HepG2 (cell line): ENCODE measurements around the gene DHRS13. TPM values are rescaled to one million over a fixed set of nuclear protein-coding genes. Genes with fewer than 3 reads are reported as not detected.

ENCODE experiments used
- ATAC-seq: fragments of 200-7000 bp; cut with Tn5 transposase; 3 replicates; pipeline ENCODE4 v1.9.1; 2020; ENCODE audit warnings: mild to moderate bottlenecking, moderate library complexity
- BruUV-seq: library from RNA; stranded (reverse); fragments of 400-500 nt; replicated peaks from 2 replicates; lab custom pipeline; 2021; lab: Mats Ljungman, UMichigan
- CTCF ChIA-PET: fragments of 300-600 bp; formaldehyde crosslinking; extraction: SDS; loops from one replicate; lab custom pipeline; 2021; ENCODE audit warnings: low total read pairs, inconsistent platforms, low intra/inter-chr PET ratio; lab: Yijun Ruan, JAX
- POLR2A ChIA-PET: fragments of 350-600 bp; sonication (Branson Sonifier 250); formaldehyde crosslinking; loops from one replicate; lab custom pipeline; 2020; ENCODE audit warnings: antibody characterized with exemption, inconsistent platforms; lab: Yijun Ruan, JAX
- DNase-seq: peaks from one replicate; pipeline ENCODE4 v3.0.0-alpha.2; 2015; ENCODE audit warnings: low spot score
- FAIRE-seq: peaks from 3 replicates; lab custom pipeline; 2011; peaks lifted over from hg19 to GRCh38; lab: Jason Lieb, UNC
- H2AFZ ChIP-seq: one replicate; pipeline ENCODE4 v1.6.1; 2011; ENCODE audit warnings: low read length, inconsistent platforms
- H3K27ac ChIP-seq: fragments of 300-600 bp; 3 replicates; pipeline ENCODE4 v1.8.0; 2011; ENCODE audit warnings: mixed run types, mild to moderate bottlenecking, mixed read lengths, low read length, inconsistent platforms; ENCODE audit not compliant: insufficient read depth; ENCODE audit errors: extremely low read length
- H3K27me3 ChIP-seq, 2 experiments: fragments of 200-600 bp in 1 of 2; 2 replicates in 1 of 2; 3 replicates in 1 of 2; pipeline versions ENCODE4 v1.6.0 to v1.8.0; 2011; ENCODE audit warnings: low read length in 2 of 2, mild to moderate bottlenecking in 2 of 2, moderate library complexity in 2 of 2, inconsistent platforms in 1 of 2; ENCODE audit not compliant: insufficient read depth in 2 of 2, control insufficient read depth in 1 of 2
- H3K36me3 ChIP-seq, 2 experiments: fragments of 200-600 bp in 1 of 2; replicated peaks in 1 of 2; 2 replicates in 1 of 2; 3 replicates in 1 of 2; pipeline versions ENCODE4 v1.5.1 to v1.8.0; 2011; ENCODE audit warnings: low read length in 2 of 2, inconsistent platforms in 1 of 2; ENCODE audit not compliant: insufficient read depth in 2 of 2, control insufficient read depth in 1 of 2
- H3K4me1 ChIP-seq: 2 replicates; pipeline ENCODE4 v1.5.1; 2012; ENCODE audit warnings: low read length, inconsistent platforms; ENCODE audit not compliant: insufficient read depth
- H3K4me2 ChIP-seq: 2 replicates; pipeline ENCODE4 v1.6.0; 2011; ENCODE audit warnings: low read depth, low read length, inconsistent platforms
- H3K4me3 ChIP-seq, 3 experiments: fragments of 200-600 bp in 1 of 3; sonication (generic), shearing (Covaris generic) in 1 of 3; replicated peaks in 1 of 3; 2 replicates each; pipeline ENCODE4 v1.5.1; 2011 to 2016; ENCODE audit warnings: low read length in 3 of 3, inconsistent platforms in 2 of 3, low read depth in 2 of 3, mild to moderate bottlenecking in 2 of 3, control low read depth in 1 of 3, mixed read lengths in 1 of 3; ENCODE audit not compliant: insufficient read depth in 1 of 3
- H3K79me2 ChIP-seq: one replicate; pipeline ENCODE4 v1.6.1; 2011; ENCODE audit warnings: low read length, inconsistent platforms; ENCODE audit not compliant: insufficient read depth
- H3K9ac ChIP-seq: 2 replicates; pipeline ENCODE4 v1.6.0; 2011; ENCODE audit warnings: mild to moderate bottlenecking, low read depth, low read length, inconsistent platforms; ENCODE audit not compliant: insufficient read depth
- H3K9me3 ChIP-seq: 2 replicates; pipeline ENCODE4 v1.5.1; 2012; ENCODE audit warnings: mild to moderate bottlenecking, low read length
- H4K20me1 ChIP-seq: 2 replicates; pipeline ENCODE4 v1.6.0; 2011; ENCODE audit warnings: inconsistent platforms, mild to moderate bottlenecking, low read length, moderate library complexity; ENCODE audit not compliant: insufficient read depth
- CREB1 ChIP-seq, 2 experiments: fragments of 450-650 bp in 1 of 2; IDR thresholded peaks; 2 replicates each; pipeline ENCODE4 v1.6.1; 2016 to 2017; ENCODE audit warnings: control low read depth in 1 of 2, mild to moderate bottlenecking in 1 of 2, missing compliant biosample characterization in 1 of 2, missing genetic modification characterization in 1 of 2
- JUN ChIP-seq: sonication (generic); formaldehyde crosslinking; IDR thresholded peaks from 2 replicates; pipeline ENCODE4 v1.4.0; 2020; ENCODE audit warnings: mild to moderate bottlenecking, missing genetic modification reagents
- SNRNP70 ChIP-seq: fragments of 200-400 bp; formaldehyde crosslinking; IDR thresholded peaks from 2 replicates; pipeline ENCODE4 v1.6.1; 2017; ENCODE audit warnings: mild to moderate bottlenecking, low read depth, low read length, moderate library complexity
- TRIM24 ChIP-seq: sonication (generic); formaldehyde crosslinking; IDR thresholded peaks from 2 replicates; pipeline ENCODE4 v1.8.0; 2022; ENCODE audit warnings: mild to moderate bottlenecking, missing genetic modification reagents
- ZNF7 ChIP-seq: IDR thresholded peaks from 2 replicates; pipeline ENCODE4 v1.6.1; 2016; ENCODE audit warnings: missing biosample characterization, missing genetic modification reagents
- WGBS: methylation state at CpG from one replicate; pipeline ENCODE4 v1.1.6; 2017; ENCODE audit warnings: low lambda C conversion rate; 5-methylcytosine and 5-hydroxymethylcytosine counted together
- in situ Hi-C: cut with HindIII; loops from 2 replicates; pipeline ENCODE4 v1.10.0; 2017; ENCODE audit warnings: low pct_unique_long_range_greater_than_20kb; ENCODE audit not compliant: extremely low pct_ligation_motif_present
- intact Hi-C: fragments of 100-400 bp; cut with micrococcal nuclease; formaldehyde crosslinking; loops from one replicate; pipeline ENCODE4 v1.10.0; 2022; ENCODE audit not compliant: unreplicated experiment
- polyA plus RNA-seq, 8 experiments: library from polyadenylated mRNA; depleted of rRNA in 3 of 8; stranded (reverse) in 7 of 8; unstranded in 1 of 8; fragments of >200 nt; fragmentation: Illumina TruSeq in 4 of 8; extraction: Trizol in 4 of 8; gene quantifications; 2 replicates each; pipeline versions ENCODE4 v1.2.1 to v1.2.3, GENCODE V29; 2011 to 2016; ENCODE audit warnings: low read depth in 4 of 8, missing spikeins in 1 of 8, mixed read lengths in 1 of 8; ENCODE audit not compliant: insufficient read depth in 1 of 8
- total RNA-seq, 5 experiments: library from RNA; depleted of rRNA; stranded (reverse); fragments of >200 nt; fragmentation: Illumina TruSeq; extraction: Trizol; gene quantifications; 2 replicates each; pipeline ENCODE4 v1.2.3, GENCODE V29; 2016; ENCODE audit warnings: low read depth in 1 of 5
- TF ChIP-seq, protein P1 (sequence below), 2 experiments: sonication (generic) in 1 of 2; formaldehyde crosslinking in 1 of 2; IDR thresholded peaks; 2 replicates each; pipeline versions ENCODE4 v1.5.1 to v1.6.1; 2011 to 2020; ENCODE audit warnings: borderline replicate concordance in 1 of 2, low read depth in 1 of 2, low read length in 1 of 2, mild to moderate bottlenecking in 1 of 2, missing genetic modification reagents in 1 of 2, moderate library complexity in 1 of 2

Gene DHRS13
- total and polyA plus RNA-seq, 2 of the 13 experiments (the other 11 are each of a cell fraction or from before 2014, with no cell fraction given): 11.8 to 12.6 TPM

DNA sequence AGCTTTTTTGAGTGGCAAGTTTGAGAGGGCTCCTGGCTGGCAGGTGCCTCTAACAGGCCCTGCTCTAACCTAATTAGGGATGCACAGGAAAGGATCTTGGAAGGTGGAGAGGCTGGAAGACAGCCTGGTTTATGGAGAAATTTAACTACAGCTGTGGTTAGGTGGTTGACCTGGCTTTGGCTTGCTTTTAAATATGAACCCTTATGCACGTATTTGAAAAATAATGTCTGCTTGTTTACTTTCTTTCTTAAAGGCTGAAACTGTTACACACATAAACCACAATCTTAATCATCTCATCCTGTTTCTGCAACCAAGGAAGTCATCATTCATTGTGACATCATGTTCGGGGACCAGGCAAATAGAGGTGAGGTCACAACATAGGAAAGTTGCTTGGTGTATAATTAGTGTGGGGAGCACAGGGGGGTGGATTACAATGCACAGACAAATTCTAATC lies 23.1 kb upstream of the DHRS13 start:
- TF ChIP-seq CREB1 (IDR thresholded peaks at IDR 0.05) (0 out of 2 replicates have a peak, but pooled peaks have one; percentile 28), CREB1 (CRISPR knock-in tag; IDR thresholded peaks at IDR 0.05) (no peak), TRIM24 (CRISPR knock-in tag) (no peak), ZNF7 (no peak), JUN (no peak), SNRNP70 (no peak)
- TF ChIP-seq, protein P1, sequence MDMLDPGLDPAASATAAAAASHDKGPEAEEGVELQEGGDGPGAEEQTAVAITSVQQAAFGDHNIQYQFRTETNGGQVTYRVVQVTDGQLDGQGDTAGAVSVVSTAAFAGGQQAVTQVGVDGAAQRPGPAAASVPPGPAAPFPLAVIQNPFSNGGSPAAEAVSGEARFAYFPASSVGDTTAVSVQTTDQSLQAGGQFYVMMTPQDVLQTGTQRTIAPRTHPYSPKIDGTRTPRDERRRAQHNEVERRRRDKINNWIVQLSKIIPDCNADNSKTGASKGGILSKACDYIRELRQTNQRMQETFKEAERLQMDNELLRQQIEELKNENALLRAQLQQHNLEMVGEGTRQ (IDR thresholded peaks at IDR 0.05; ENCODE audit: low read depth, low read length): no peak
- TF ChIP-seq, protein P1 (CRISPR knock-in tag; IDR thresholded peaks at IDR 0.05; ENCODE audit: borderline replicate concordance): no peak
- H3K4me3 ChIP-seq: no peak overlapping the region
- WGBS: 98% methylated on average over 2 of the region's 2 CpGs
- no peaks in the 10 kb centered on the region for H3K9me3 ChIP-seq
- H3K27me3 ChIP-seq: no peaks in the 10 kb centered on the region
- BruUV-seq: no TSS peak
- FAIRE-seq (no peak), DNase-seq (no peak), ATAC-seq (no peak)
- in situ Hi-C loops: no loop called here
- peaks cover 23 to 66% of the 10 kb centered on the region in 2 experiments for H3K36me3 ChIP-seq
- no peaks in the 10 kb centered on the region for H3K4me1 ChIP-seq
- no peak overlapping the region for H3K9ac ChIP-seq
- ChIA-PET CTCF (no interaction called here), POLR2A (no interaction called here)
- H3K4me2 ChIP-seq: no peak overlapping the region
- peaks cover 7% of the 10 kb centered on the region; the same call in 1 of the 2 replicates for H4K20me1 ChIP-seq
- intact Hi-C loops: loop anchor here (10.0 kb wide), 1 partner anchor 1841 kb away; no protein-coding TSS in a partner anchor
- peaks cover 42% of the 10 kb centered on the region for H3K79me2 ChIP-seq
- no peak overlapping the region for H2AFZ ChIP-seq
- H3K27ac ChIP-seq: no peak overlapping the region
